ENCODE results near the gene PRPF6.

Gene PRPF6

DNA sequence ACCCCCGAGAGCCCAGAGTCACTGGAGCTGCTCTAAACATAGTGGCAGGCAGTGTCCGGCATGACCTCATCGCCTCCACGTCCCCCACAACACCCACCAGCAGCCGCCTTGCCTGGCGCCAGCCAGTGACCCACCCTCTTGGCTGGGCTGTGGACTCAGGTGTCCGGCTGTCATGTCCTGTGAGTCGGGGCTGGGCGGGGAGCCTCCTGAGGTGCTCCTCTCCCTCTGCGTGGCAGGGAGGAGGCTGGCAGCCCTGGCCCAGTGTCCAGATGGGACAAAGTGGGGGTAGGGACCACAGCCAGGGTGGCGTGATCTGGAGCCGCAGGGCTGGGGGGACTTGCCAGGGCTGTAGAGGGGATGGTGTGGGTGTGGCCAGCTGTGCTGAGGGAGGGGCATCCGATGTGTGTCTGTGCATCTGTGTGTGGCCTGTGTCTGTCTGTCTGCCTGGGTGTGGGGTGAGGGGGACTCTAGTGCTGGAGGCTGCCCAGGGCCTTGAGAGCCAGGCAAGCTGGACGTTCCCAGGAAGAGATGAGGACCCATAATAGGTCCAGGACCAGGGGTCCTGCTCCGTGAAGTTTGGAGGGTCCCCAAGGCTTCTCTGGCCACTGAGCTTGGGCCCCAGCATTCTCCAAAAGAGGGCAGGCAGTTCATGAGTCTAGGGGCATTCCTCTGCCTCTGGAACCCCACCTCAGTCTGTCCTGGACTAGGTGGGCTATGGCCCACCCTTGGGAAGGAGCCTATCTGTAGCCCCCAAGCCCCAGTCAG is 70.8 kb downstream of the PRPF6 start:
- DNase-seq = no peak

DNA sequence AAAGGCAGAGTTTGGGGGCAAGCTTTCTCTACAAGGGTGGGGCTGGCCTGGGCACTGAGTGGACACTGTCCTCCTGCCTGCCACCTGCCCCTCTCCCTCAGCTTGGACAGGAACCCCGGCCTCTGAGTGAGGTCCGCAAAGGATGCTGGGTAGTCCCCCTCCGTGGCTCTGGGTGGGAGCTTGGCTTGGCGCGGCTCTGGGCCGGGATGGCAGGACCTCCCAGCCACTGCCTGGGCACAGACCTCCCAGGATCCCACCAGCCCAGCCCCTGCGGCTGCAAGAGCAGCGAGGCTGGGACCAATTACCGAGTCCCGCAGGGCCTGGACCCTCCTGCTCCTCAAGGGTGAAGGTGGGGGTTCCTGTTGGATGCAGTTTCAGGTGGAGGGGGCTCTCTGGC is 71.4 kb downstream of the PRPF6 start:
- DNase-seq = no peak

GRCh38 chr20:64052987-64053840 is 72.3 kb downstream of the PRPF6 start:
- DNase-seq = no peak

- DNase-seq = no peak
Measured at GRCh38 chr20:64053841-64054661, 73.1 kb downstream of the PRPF6 start.

DNA sequence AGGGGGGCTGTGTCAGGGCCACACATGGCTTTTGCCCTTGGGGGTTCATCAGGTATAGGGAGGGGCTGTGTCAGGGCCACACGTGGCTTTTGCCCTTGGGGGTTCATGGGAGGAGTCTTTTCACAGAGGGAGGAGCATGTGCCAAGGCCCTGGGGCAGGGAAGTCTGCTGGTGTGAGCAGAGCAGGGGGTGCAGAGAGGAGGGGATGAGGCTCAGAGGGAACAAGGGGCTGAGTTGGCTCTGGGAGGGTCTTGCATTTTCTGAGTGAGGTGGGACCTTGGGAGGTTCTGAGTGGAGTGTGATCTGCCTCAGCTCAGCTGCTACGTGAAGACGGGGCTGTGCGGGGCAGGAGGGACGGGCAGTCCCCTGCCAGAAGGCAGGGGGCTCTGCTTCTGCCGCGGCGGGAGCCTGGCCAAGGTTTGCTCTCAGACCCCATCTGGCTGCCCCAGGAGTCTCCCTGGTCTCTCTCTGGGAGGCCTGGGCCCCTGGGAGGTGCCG is 74.5 kb downstream of the PRPF6 start:
- no peak for DNase-seq

DNA sequence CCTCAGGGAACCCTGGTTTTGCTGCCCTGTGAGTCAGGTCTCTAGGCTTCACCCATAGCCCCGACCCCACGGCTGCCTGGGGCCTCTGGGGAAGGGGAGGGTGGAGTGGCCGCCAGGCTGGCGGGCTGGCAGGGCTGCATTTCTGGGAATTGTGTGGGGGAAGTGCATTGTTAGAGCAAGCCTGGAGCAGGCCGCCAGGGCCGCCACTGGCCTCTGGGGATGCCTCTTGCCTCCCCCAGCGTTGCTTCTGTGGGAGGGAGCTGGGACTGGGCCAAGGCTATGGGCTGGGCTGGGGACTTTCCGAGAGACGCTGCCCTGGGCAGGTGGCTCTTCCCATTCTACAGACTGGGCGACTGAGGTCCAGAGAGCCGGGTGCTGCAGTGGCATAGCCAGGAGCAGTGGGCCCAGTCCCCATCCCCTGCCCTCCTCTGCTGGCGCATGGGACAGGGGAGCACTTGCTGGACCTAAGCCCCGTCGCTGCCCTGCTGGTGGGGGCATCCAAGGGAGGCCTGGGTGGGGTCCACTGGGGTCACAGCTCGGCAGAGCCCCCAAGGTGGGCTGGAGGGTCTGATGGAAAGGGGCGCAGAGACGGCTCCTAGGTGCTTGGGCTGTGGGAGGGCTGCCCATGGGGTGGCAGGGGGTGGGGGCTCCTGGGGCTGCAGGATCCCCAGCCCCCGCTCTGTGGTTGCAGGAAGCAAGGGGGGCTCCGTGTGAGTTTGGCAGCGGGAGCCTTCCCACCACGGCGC is 75.1 kb downstream of the PRPF6 start:
- peak; percentile 45 for DNase-seq

GRCh38 chr20:64056639-64056888 is 75.6 kb downstream of the PRPF6 start:
- no peak for DNase-seq

DNA sequence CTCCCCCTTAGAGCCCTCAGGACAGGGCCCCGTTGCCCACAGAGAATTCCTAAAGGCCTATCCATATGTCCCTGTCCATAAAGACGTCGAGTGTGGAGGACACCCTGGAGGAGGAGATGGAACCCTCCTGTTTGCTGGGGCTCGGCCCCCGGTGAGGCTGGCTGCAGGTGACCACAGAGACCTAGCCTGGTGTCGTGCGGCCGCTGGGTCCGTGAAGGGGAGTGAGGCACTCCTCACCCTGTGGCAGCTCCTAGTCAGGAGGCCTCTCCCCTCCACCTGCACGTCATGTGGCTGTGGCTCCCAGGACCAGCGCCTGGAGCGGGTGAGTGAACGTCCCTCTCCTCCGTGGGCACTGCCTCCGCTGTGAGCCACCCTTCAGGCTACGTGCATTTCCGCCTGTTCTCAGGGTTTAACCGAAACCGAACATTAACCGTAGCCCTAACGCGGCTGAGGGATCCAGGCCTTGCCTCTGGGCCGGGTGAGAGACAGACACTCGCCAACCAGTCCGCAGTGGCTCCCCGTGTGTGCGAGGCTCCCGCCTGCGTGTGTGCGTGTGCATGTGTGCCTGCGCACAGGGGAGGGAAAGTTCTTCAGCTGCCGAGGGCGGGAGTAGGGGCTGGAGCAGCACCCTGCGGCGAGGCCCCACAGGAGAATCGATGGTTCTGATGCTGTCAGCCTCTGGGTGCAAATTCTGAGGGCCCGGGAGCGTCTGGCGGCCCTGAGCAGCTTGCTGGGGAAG is 76.1 kb downstream of the PRPF6 start:
- DNase-seq = no peak

- peak; percentile 42 for DNase-seq
Measured at GRCh38 chr20:64057628-64058498, 76.9 kb downstream of the PRPF6 start.

DNA sequence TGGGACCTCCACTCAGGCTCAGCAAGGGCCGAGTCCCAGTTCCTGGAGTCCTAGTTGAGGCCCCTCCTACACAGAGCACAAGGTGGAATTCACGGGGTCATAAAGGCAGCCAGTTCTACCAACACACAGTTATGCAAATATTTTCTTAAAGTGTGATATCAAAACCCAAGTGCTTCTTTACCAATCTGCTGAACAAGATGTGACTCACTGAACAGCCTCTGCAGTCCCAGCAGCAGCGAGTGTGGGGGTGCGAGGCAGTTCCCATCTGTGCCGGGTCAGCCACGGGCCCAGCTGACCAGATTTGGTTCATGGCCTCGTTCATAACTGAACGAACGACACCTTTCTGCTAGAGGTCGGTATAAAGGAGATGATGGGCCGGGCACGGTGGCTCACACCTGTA is 77.6 kb downstream of the PRPF6 start:
- peak; percentile 61 for DNase-seq

- DNase-seq = no peak
Measured at GRCh38 chr20:64062276-64062595, 81.3 kb downstream of the PRPF6 start.

GRCh38 chr20:64062596-64063388 is 81.9 kb downstream of the PRPF6 start, which contains the start of gene TCEA2:
TSS of gene TCEA2 (plus strand) at chr20:64063198. CDS start at chr20:64063313, 115 bp downstream.
- peak; percentile 95 for DNase-seq

GRCh38 chr20:64063389-64064144 is 82.6 kb downstream of the PRPF6 start:
- DNase-seq = no peak

GRCh38 chr20:64064145-64064698 is 83.3 kb downstream of the PRPF6 start:
- peak; percentile 56 for DNase-seq

DNA sequence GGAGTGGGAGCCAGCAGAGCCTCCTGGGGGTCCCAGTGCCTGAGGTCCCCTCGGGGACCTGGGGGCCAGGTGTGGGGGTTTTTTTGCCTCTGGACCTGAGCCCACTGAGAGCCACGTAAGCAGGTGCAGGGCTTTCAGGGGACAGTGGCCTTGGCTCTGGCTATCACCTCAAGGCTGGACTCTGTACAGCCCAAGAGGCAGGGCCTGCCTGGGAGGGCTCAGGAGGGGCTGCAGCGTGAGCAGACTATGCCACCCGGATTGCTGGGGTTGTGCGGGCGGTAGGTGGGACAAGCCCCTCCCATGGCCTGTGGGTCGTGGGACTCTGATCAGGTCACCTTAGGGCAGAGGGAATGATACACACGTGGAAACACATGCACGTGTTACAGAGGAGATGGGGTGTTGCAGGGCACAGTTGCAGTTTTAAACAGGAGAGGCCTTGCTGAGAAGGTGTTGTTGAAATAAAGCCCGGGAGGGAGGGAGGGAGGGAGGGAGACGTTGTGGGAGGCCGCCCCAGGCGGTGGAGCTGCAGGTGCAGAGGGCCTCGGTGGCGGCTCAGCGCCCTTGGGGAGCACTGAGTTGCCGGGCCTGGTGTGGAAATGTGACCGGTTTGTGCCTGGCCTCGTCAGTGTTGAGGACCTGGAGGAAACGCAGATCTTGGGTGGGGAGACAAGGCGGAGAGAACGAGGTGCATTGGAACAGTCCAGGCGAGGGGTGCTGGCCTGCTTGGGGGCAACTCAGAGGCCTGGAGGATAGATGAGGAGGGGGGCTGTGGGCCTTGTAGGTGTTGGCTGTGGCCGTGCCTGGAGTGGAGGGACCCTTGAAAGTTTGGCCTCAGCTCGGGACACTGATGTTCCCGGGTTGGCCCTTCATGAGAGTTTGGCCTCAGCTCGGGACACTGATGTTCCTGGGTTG is 84.4 kb downstream of the PRPF6 start:
- no peak for DNase-seq

GRCh38 chr20:64065974-64066343 is 85.0 kb downstream of the PRPF6 start:
- peak; percentile 92 for DNase-seq

- no peak for DNase-seq
Measured at GRCh38 chr20:64067005-64067632, 86.2 kb downstream of the PRPF6 start.
